ENCODE measurements around the gene RGL3.
"Not testable (repeated sequence)": the region's sequence is repeated elsewhere in the genome, so short reads cannot be mapped to it uniquely, and the experiment has no call there.

Gene RGL3

GRCh38 chr19:11421371-11422098, 2.4 kb upstream of the RGL3 start:
- in situ Hi-C loops (cut with HindIII; ENCODE audit: low sequenced_read_pairs), result no loop called here

DNA sequence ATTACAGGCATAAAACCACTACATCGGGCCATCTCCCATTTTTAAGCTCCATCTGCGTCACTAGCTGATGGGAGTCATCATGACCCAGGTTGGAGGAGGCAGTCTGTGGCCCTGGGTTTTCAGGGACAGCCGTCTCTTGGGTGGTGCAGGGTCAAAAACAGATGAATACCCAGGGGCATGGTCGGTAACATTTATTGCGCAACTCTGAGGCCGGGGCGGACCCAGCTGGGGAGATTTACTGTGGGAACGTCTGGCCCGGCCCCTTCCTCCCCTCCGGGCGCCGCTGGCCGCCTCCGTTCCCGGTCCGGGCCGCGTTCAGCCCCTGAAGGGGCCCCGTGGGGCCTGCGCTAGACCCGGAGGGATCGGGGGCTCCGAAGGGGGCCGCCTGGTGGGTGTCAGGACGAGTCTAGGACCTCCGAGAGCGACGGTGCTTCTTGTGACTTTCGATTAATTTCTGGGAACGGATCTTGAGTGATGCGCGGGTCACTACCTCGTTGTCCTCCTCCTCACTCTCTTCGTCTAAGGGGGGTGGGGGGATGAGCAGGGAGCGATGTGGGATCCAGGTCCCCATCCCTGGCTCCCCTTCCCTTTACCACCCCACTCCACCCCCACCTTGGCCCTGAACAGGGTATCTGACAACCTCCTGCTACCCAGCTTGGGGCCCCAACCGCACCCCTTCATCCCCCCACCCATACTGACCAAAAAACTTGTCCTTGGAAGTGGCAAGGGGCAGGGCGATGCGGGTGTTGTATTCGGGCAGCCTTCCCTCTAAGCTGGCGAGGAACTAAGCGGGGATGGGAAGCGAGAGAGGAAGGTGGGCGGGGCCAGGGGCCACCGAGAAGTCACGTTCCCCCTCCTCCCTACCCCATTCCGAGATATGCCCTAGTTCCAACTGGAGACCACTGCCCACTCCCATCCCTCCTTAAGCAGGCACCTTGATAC, 1.6 kb upstream of the RGL3 start:
- in situ Hi-C loops (cut with HindIII; ENCODE audit: low sequenced_read_pairs), result no loop called here

DNA sequence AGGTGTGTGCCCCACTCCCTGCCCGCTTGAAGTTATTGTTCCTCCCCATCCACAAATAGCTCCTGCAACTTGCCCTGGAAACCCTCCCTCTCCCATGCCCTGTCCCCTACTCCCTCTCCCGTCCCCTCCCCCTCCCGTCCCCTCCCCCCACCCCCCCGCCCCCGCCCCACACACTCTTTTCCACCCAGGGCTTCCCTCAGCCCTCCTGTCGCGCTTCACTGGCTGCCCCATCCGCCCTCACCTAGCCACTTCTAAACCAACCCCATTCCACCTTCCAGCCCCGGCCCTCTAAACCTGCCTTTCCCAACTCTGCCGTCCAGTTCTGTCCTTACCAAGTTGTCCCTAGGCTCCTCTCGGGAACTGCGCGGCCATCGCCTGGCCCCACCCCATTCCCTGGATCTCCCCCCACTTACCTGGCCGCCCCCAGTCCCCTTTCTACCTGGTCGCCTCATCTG, 993 bp downstream of the RGL3 start:
- in situ Hi-C loops (cut with HindIII; ENCODE audit: low sequenced_read_pairs), result no loop called here

GRCh38 chr19:11416346-11417052, 2.6 kb downstream of the RGL3 start:
- in situ Hi-C loops (cut with HindIII; ENCODE audit: low sequenced_read_pairs), result no loop called here

- in situ Hi-C loops (cut with HindIII; ENCODE audit: low sequenced_read_pairs), result no loop called here
Measured at GRCh38 chr19:11414544-11414943, 4.6 kb downstream of the RGL3 start.

GRCh38 chr19:11410682-11411081, 8.4 kb downstream of the RGL3 start:
- in situ Hi-C loops (cut with HindIII; ENCODE audit: low sequenced_read_pairs), result no loop called here

GRCh38 chr19:11408591-11408990, 10.5 kb downstream of the RGL3 start:
- in situ Hi-C loops (cut with HindIII; ENCODE audit: low sequenced_read_pairs), result no loop called here

DNA sequence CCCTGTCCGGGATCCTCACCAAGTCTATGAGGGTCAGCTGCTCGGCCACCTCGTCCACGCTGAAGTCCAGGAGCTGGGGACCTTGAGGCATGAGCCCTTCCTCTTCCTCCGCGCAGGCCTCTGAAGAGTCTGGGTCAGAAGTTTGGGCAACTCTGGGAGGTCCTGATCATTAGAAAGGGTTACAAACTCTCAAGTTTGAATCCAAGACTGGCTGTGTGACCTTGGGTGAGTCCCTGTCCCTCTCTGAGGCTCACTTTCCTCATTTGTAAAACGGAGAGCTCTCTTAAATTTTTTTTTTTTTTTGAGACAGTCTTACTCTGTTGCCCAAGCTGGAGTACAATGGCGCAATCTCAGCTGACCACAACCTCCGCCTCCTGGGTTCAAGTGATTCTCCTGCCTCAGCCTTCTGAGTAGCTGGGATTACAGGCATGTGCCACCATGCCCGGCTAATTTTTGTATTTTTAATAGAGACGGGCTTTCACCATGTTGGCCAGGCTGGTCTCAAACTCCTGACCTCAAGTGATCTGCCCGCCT, 12.3 kb downstream of the RGL3 start:
- in situ Hi-C loops (cut with HindIII; ENCODE audit: low sequenced_read_pairs), result not testable (repeated sequence)

GRCh38 chr19:11405846-11406643, 13.1 kb downstream of the RGL3 start:
- in situ Hi-C loops (cut with HindIII; ENCODE audit: low sequenced_read_pairs), result no loop called here

GRCh38 chr19:11404588-11405222, 14.4 kb downstream of the RGL3 start:
- in situ Hi-C loops (cut with HindIII; ENCODE audit: low sequenced_read_pairs), result no loop called here

- in situ Hi-C loops (cut with HindIII; ENCODE audit: low sequenced_read_pairs), result no loop called here
Measured at GRCh38 chr19:11401808-11402543, 17.1 kb downstream of the RGL3 start.

DNA sequence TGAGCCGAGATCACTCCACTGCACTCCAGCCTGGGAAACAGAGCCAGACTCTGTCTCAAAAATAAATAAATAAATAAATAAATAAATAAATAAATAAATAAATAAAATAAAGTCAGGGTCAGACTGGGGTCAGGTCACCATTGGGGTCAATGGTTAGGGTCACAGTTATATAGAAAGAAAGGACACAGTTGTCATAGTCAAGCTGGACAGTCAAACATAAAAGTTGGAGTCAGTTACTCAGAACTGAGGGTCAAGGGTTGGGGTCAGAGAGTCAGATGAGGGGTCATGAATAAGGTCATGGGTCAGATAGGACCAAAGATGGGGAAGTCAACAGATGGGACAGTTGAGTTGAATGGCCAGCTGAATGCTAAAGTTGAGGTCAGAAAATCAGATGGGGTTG, 18.3 kb downstream of the RGL3 start:
- in situ Hi-C loops (cut with HindIII; ENCODE audit: low sequenced_read_pairs), result no loop called here

- in situ Hi-C loops (cut with HindIII; ENCODE audit: low sequenced_read_pairs), result no loop called here
Measured at GRCh38 chr19:11399667-11400066, 19.4 kb downstream of the RGL3 start.

DNA sequence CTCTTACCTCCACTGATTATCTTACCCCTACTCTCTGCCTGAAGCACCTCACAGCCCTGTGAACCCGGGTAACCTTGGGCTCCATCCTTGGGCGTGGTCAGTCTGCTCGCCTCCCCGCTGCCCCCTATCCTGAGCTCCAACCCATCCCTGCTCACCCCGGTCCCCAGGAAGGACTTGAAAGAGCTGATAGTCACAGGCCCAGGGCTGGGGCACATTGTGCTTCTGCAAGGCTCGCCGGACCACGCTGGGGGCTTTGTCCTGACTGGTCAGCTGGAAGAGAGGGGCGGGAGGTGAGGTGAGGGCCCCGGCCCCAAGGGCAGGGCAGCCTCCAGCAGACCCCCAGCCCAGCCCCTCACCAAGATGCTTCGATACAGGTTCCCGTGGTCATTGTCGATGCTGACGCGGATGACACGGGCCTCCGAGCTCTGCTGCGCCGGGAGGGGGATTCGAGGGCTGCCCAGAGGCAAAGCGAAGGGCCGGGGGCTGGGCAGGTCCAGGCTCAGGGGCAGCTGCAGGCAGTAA, 22.0 kb downstream of the RGL3 start:
- in situ Hi-C loops (cut with HindIII; ENCODE audit: low sequenced_read_pairs), result no loop called here

DNA sequence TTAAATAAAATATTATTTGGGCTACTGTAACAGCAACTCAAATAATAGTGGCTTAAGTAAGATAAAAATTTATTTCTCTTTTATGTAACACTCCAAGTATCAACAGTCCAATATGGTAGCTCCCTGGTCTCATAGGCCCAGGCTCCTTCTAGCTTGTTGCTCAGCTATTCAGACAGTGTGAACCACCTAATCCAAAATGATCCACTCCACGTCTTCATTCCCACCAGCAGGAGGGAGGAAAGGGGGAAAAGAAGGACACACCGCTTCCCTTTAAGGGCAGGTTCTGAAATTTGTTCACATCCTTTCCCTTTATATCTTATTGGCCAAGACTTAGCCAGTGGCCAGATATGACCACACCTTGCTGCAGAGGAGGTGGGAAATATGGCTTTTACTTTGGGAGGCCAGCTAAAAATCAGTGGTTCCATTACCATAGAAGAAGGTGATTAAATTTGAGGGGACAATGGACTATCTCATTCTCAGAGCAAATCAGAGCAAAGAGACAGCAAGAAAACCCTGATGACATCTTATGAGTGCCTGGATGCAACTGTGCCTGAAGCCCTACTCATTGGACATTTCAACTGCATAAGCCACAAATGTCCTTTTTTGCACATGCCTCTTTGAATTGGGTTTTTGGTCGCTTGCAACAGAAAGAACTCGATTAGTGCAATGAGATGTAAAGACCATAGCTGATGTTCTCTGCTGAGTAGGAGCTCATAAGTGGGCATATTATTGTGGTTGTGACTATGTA, 28.0 kb downstream of the RGL3 start:
- in situ Hi-C loops (cut with HindIII; ENCODE audit: low sequenced_read_pairs), result no loop called here

DNA sequence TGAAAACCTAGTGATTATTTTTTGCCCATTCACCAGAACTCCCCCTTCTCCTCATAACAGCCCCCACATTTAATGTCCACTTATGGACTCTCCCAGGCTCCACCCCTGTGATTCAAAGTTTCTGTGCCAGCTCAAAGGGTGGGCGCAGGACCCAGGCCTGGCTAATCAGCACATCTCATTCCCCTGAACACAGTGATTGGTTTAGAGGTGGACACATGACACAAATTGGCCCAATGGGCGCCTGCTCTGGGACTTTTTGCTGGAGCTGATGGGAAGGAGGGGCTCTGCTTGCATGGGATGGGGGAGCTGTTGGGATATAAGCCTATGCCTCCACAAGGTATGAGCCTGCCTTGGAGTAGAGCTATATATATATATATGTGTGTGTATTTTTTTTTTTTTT, 28.8 kb downstream of the RGL3 start:
- in situ Hi-C loops (cut with HindIII; ENCODE audit: low sequenced_read_pairs), result no loop called here

- in situ Hi-C loops (cut with HindIII; ENCODE audit: low sequenced_read_pairs), result no loop called here
Measured at GRCh38 chr19:11387162-11388034, 31.7 kb downstream of the RGL3 start.
